K562 (cell line): ENCODE results near the gene COG6. TPM values are rescaled to one million over a fixed set of nuclear protein-coding genes. Genes with fewer than 3 reads are reported as not detected.

ENCODE experiments used
- ASH1L ChIP-seq: fragments of 450-650 bp; IDR thresholded peaks from 2 replicates; pipeline ENCODE4 v1.6.1; 2018; ENCODE audit warnings: borderline replicate concordance, mild to moderate bottlenecking, low read depth; ENCODE audit not compliant: partially characterized antibody
- CBX3 ChIP-seq, 2 experiments: IDR thresholded peaks; 1 replicate in 1 of 2; 2 replicates in 1 of 2; pipeline ENCODE4 v1.6.1; 2012; ENCODE audit warnings: inconsistent platforms in 2 of 2, low read length in 2 of 2, borderline replicate concordance in 1 of 2, control low read depth in 1 of 2
- NR2F6 ChIP-seq: fragments of 450-650 bp; formaldehyde crosslinking; IDR thresholded peaks from 2 replicates; pipeline ENCODE4 v1.4.0; 2020; ENCODE audit warnings: mild to moderate bottlenecking
- SMAD3 ChIP-seq: fragments of 450-650 bp; formaldehyde crosslinking; conservative IDR thresholded peaks from 2 replicates; pipeline ENCODE4 v1.4.0; 2020; ENCODE audit warnings: mild to moderate bottlenecking
- ZNF140 ChIP-seq: fragments of 250-450 bp; sonication (Bioruptor Pico); IDR thresholded peaks from 2 replicates; pipeline ENCODE4 v1.8.0; 2021; ENCODE audit warnings: moderate library complexity, mild to moderate bottlenecking, inconsistent platforms
- polyA plus RNA-seq, 8 experiments: library from polyadenylated mRNA; depleted of rRNA in 4 of 8; stranded (reverse) in 5 of 8; unstranded in 3 of 8; fragments of >200 nt; fragmentation: Nextera tagmentation in 2 of 8; fragmentation: Illumina TruSeq in 1 of 8; extraction: Ambion mirVana in 2 of 8; extraction: Trizol in 1 of 8; gene quantifications; 2 replicates each; pipeline versions ENCODE4 v1.2.1 to v1.2.3, GENCODE V29; 2011 to 2014; ENCODE audit warnings: inconsistent platforms in 1 of 8, missing spikeins in 1 of 8
- total RNA-seq, 7 experiments: library from RNA; depleted of rRNA in 6 of 7; stranded (reverse); fragments of >200 nt in 6 of 7; fragmentation: Illumina TruSeq in 2 of 7; extraction: Trizol in 2 of 7; gene quantifications; 2 replicates each; pipeline versions ENCODE4 v1.2.1 to v1.2.3, GENCODE V29; 2011 to 2021; ENCODE audit warnings: low replicate concordance in 1 of 7
- TF ChIP-seq, protein P1 (sequence below): fragments of 450-650 bp; IDR thresholded peaks from 2 replicates; pipeline ENCODE4 v1.6.1; 2018; ENCODE audit not compliant: partially characterized antibody
- TF ChIP-seq, protein P2 (sequence below): fragments of 450-650 bp; formaldehyde crosslinking; IDR thresholded peaks from 2 replicates; pipeline ENCODE4 v1.4.0; 2022; ENCODE audit warnings: missing genetic modification characterization

COG6 gene
- total and polyA plus RNA-seq, 9 of the 15 experiments (the other 6 are each of a cell fraction or from before 2014, with no cell fraction given), result 2.6 to 20.9 (median 9.6) TPM

DNA sequence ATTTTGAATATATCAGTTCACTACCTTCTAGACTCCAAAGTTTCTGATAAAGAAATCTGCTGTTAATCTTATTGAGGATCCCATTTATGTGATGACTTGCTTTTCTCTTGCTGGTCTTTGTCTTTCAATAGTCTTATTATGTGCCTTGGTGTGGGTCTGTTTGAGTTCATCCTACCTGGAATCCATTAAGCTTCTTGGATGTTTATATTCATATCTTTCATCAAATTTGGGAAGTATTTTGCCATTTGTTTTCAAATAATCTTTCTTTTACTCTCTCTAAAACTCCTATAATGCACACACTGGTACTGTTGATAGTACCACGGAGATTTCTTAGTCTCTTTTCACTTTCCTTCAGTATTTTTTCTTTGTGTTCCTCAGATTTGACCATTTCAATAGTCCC is 24.2 kb upstream of the COG6 start (continued):
- TF ChIP-seq ZNF140 (CRISPR knock-in tag), result no peak
- no peak for TF ChIP-seq CBX3 (IDR thresholded peaks at IDR 0.05; ENCODE audit: borderline replicate concordance in 1 of 2, low read length in 2 of 2)
- TF ChIP-seq ASH1L, result no peak
- no peak for TF ChIP-seq SMAD3
- TF ChIP-seq, protein P1, sequence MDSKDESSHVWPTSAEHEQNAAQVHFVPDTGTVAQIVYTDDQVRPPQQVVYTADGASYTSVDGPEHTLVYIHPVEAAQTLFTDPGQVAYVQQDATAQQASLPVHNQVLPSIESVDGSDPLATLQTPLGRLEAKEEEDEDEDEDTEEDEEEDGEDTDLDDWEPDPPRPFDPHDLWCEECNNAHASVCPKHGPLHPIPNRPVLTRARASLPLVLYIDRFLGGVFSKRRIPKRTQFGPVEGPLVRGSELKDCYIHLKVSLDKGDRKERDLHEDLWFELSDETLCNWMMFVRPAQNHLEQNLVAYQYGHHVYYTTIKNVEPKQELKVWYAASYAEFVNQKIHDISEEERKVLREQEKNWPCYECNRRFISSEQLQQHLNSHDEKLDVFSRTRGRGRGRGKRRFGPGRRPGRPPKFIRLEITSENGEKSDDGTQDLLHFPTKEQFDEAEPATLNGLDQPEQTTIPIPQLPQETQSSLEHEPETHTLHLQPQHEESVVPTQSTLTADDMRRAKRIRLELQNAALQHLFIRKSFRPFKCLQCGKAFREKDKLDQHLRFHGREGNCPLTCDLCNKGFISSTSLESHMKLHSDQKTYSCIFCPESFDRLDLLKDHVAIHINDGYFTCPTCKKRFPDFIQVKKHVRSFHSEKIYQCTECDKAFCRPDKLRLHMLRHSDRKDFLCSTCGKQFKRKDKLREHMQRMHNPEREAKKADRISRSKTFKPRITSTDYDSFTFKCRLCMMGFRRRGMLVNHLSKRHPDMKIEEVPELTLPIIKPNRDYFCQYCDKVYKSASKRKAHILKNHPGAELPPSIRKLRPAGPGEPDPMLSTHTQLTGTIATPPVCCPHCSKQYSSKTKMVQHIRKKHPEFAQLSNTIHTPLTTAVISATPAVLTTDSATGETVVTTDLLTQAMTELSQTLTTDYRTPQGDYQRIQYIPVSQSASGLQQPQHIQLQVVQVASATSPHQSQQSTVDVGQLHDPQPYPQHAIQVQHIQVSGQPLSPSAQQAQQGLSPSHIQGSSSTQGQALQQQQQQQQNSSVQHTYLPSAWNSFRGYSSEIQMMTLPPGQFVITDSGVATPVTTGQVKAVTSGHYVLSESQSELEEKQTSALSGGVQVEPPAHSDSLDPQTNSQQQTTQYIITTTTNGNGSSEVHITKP, result no peak
- no peak for TF ChIP-seq NR2F6 (CRISPR knock-in tag)
- TF ChIP-seq, protein P2, sequence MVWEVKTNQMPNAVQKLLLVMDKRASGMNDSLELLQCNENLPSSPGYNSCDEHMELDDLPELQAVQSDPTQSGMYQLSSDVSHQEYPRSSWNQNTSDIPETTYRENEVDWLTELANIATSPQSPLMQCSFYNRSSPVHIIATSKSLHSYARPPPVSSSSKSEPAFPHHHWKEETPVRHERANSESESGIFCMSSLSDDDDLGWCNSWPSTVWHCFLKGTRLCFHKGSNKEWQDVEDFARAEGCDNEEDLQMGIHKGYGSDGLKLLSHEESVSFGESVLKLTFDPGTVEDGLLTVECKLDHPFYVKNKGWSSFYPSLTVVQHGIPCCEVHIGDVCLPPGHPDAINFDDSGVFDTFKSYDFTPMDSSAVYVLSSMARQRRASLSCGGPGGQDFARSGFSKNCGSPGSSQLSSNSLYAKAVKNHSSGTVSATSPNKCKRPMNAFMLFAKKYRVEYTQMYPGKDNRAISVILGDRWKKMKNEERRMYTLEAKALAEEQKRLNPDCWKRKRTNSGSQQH, result no peak
